HepG2 (cell line): ENCODE measurements around the gene FNDC4. TPM values are rescaled to one million over a fixed set of nuclear protein-coding genes. Genes with fewer than 3 reads are reported as not detected.

ENCODE experiments used
- GLI4 ChIP-seq: sonication (generic); formaldehyde crosslinking; IDR thresholded peaks from 2 replicates; pipeline ENCODE4 v1.5.1; 2020; ENCODE audit warnings: missing genetic modification reagents, mild to moderate bottlenecking, moderate library complexity, borderline replicate concordance
- JDP2 ChIP-seq: sonication (generic); formaldehyde crosslinking; IDR thresholded peaks from 2 replicates; pipeline ENCODE4 v1.8.1; 2022; ENCODE audit warnings: missing genetic modification reagents, borderline replicate concordance
- JUND ChIP-seq: sonication (generic); formaldehyde crosslinking; IDR thresholded peaks from 2 replicates; pipeline ENCODE4 v1.8.0; 2022; ENCODE audit warnings: mild to moderate bottlenecking, missing genetic modification reagents
- SMAD1 ChIP-seq: sonication (generic); formaldehyde crosslinking; IDR thresholded peaks from 2 replicates; pipeline ENCODE4 v1.4.0; 2020; ENCODE audit warnings: missing genetic modification reagents, low read depth, mild to moderate bottlenecking, borderline replicate concordance
- ZFP41 ChIP-seq: sonication (generic); formaldehyde crosslinking; IDR thresholded peaks from 2 replicates; pipeline ENCODE4 v1.4.0; 2020; ENCODE audit warnings: mild to moderate bottlenecking, missing genetic modification reagents, borderline replicate concordance
- ZNF263 ChIP-seq: sonication (generic); formaldehyde crosslinking; IDR thresholded peaks from 2 replicates; pipeline ENCODE4 v1.4.0; 2020; ENCODE audit warnings: missing genetic modification reagents
- ZNF883 ChIP-seq: sonication (generic); formaldehyde crosslinking; IDR thresholded peaks from 2 replicates; pipeline ENCODE4 v1.5.1; 2020; ENCODE audit warnings: mild to moderate bottlenecking, missing genetic modification reagents; ENCODE audit errors: not compliant biosample characterization
- polyA plus RNA-seq, 8 experiments: library from polyadenylated mRNA; depleted of rRNA in 3 of 8; stranded (reverse) in 7 of 8; unstranded in 1 of 8; fragments of >200 nt; fragmentation: Illumina TruSeq in 4 of 8; extraction: Trizol in 4 of 8; gene quantifications; 2 replicates each; pipeline versions ENCODE4 v1.2.1 to v1.2.3, GENCODE V29; 2011 to 2016; ENCODE audit warnings: low read depth in 4 of 8, missing spikeins in 1 of 8, mixed read lengths in 1 of 8; ENCODE audit not compliant: insufficient read depth in 1 of 8
- total RNA-seq, 5 experiments: library from RNA; depleted of rRNA; stranded (reverse); fragments of >200 nt; fragmentation: Illumina TruSeq; extraction: Trizol; gene quantifications; 2 replicates each; pipeline ENCODE4 v1.2.3, GENCODE V29; 2016; ENCODE audit warnings: low read depth in 1 of 5
- TF ChIP-seq, protein P1 (sequence below), 2 experiments: IDR thresholded peaks; 2 replicates each; pipeline ENCODE4 v1.6.1; 2011 to 2012; ENCODE audit warnings: low read length in 2 of 2, borderline replicate concordance in 1 of 2, low read depth in 1 of 2, mild to moderate bottlenecking in 1 of 2, moderate library complexity in 1 of 2
- TF ChIP-seq, protein P2 (sequence below): sonication (generic); formaldehyde crosslinking; IDR thresholded peaks from 2 replicates; pipeline ENCODE4 v1.5.1; 2020; ENCODE audit warnings: missing genetic modification reagents, mild to moderate bottlenecking, borderline replicate concordance
- TF ChIP-seq, protein P3 (sequence below): IDR thresholded peaks from 2 replicates; pipeline ENCODE4 v1.6.1; 2016; ENCODE audit warnings: low read depth, control low read depth
- TF ChIP-seq, protein P4 (sequence below): sonication (generic); formaldehyde crosslinking; IDR thresholded peaks from 2 replicates; pipeline ENCODE4 v1.5.0; 2020; ENCODE audit warnings: missing genetic modification reagents, mild to moderate bottlenecking, borderline replicate concordance
- TF ChIP-seq, protein P5 (sequence below): IDR thresholded peaks from 2 replicates; pipeline ENCODE4 v1.6.1; 2016; ENCODE audit warnings: mild to moderate bottlenecking, missing biosample characterization, missing genetic modification reagents
- TF ChIP-seq, protein P6 (sequence below): sonication (generic); formaldehyde crosslinking; IDR thresholded peaks from 2 replicates; pipeline ENCODE4 v1.5.0; 2020; ENCODE audit warnings: missing genetic modification reagents

FNDC4 gene
- total and polyA plus RNA-seq, 2 of the 13 experiments (the other 11 are each of a cell fraction or from before 2014, with no cell fraction given), result 9.0 to 17.4 TPM

DNA sequence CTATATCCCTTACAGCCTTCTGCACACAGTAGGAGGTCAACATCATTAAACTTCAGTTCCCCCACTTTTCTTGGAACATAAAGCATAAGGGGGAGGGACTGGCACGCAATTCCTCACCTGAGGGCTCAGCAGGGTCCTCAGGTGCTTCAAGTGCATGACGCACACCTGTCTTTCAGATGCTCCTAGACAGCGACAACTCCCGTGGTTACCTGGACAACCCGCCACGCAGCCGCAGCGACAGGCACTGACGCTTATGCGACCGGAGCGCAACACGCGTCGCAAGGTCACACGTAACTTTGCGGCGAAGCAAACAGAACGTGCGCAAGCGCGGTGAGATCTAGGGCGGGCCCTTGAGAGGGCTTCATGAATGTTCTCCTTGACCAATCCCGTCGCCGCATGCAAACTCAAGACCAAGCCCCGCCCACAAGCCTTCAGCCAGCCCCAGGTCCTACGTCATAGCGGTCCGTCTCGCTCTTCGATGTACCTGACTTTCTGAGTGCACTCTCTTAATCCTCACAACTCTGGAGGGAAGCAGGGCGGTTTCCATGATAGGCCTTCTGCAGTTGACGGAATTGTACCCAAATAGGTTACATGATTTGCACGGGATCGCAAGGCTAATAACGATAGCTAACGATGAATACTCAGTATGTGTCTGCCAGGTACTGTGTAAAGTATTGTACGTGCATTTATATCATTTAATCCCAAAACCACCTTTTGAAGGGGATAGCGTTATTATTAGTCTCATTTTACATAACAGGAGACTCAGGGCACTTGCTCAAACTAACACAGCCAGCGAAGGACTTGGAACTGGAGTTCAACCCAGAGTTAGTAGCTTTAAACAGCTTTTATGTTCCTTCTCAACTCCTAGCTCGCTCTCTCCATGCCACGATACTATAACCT lies 5.3 kb downstream of the FNDC4 start, which contains the start of gene IFT172 (continued):
- TF ChIP-seq, protein P1, sequence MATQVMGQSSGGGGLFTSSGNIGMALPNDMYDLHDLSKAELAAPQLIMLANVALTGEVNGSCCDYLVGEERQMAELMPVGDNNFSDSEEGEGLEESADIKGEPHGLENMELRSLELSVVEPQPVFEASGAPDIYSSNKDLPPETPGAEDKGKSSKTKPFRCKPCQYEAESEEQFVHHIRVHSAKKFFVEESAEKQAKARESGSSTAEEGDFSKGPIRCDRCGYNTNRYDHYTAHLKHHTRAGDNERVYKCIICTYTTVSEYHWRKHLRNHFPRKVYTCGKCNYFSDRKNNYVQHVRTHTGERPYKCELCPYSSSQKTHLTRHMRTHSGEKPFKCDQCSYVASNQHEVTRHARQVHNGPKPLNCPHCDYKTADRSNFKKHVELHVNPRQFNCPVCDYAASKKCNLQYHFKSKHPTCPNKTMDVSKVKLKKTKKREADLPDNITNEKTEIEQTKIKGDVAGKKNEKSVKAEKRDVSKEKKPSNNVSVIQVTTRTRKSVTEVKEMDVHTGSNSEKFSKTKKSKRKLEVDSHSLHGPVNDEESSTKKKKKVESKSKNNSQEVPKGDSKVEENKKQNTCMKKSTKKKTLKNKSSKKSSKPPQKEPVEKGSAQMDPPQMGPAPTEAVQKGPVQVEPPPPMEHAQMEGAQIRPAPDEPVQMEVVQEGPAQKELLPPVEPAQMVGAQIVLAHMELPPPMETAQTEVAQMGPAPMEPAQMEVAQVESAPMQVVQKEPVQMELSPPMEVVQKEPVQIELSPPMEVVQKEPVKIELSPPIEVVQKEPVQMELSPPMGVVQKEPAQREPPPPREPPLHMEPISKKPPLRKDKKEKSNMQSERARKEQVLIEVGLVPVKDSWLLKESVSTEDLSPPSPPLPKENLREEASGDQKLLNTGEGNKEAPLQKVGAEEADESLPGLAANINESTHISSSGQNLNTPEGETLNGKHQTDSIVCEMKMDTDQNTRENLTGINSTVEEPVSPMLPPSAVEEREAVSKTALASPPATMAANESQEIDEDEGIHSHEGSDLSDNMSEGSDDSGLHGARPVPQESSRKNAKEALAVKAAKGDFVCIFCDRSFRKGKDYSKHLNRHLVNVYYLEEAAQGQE (IDR thresholded peaks at IDR 0.05; ENCODE audit: borderline replicate concordance in 1 of 2, low read depth in 1 of 2, low read length in 2 of 2), result no peak; a peak in 1 of 4 replicates
- no peak; the same call in 1 of the 2 replicates for TF ChIP-seq ZFP41 (CRISPR knock-in tag)
- TF ChIP-seq, protein P2, sequence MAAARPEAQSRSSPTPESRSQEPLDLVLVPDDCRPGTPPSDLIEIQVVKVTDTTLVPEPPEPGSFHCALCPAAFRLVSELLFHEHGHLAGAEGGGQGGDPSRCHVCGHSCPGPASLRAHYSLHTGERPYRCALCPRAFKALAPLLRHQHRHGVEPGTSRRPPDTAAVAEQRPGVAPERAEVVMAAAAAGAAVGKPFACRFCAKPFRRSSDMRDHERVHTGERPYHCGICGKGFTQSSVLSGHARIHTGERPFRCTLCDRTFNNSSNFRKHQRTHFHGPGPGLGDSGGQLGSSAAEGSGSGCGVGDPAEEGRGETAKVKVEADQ (CRISPR knock-in tag), result no peak
- TF ChIP-seq, protein P3, sequence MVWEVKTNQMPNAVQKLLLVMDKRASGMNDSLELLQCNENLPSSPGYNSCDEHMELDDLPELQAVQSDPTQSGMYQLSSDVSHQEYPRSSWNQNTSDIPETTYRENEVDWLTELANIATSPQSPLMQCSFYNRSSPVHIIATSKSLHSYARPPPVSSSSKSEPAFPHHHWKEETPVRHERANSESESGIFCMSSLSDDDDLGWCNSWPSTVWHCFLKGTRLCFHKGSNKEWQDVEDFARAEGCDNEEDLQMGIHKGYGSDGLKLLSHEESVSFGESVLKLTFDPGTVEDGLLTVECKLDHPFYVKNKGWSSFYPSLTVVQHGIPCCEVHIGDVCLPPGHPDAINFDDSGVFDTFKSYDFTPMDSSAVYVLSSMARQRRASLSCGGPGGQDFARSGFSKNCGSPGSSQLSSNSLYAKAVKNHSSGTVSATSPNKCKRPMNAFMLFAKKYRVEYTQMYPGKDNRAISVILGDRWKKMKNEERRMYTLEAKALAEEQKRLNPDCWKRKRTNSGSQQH (CRISPR knock-in tag), result peak; percentile 94; the same call in 1 of the 2 replicates
- peak; percentile 25; the same call in 1 of the 2 replicates for TF ChIP-seq JUND (CRISPR knock-in tag)
- TF ChIP-seq, protein P4, sequence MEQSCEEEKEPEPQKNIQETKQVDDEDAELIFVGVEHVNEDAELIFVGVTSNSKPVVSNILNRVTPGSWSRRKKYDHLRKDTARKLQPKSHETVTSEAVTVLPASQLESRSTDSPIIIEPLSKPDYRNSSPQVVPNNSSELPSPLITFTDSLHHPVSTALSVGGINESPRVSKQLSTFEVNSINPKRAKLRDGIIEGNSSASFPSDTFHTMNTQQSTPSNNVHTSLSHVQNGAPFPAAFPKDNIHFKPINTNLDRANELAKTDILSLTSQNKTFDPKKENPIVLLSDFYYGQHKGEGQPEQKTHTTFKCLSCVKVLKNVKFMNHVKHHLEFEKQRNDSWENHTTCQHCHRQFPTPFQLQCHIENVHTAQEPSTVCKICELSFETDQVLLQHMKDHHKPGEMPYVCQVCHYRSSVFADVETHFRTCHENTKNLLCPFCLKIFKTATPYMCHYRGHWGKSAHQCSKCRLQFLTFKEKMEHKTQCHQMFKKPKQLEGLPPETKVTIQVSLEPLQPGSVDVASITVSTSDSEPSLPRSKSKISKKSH (CRISPR knock-in tag), result peak; percentile 93
- TF ChIP-seq, protein P5, sequence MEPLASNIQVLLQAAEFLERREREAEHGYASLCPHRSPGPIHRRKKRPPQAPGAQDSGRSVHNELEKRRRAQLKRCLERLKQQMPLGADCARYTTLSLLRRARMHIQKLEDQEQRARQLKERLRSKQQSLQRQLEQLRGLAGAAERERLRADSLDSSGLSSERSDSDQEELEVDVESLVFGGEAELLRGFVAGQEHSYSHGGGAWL (CRISPR knock-in tag), result peak; percentile 69
- no peak for TF ChIP-seq GLI4 (CRISPR knock-in tag)
- no peak for TF ChIP-seq ZNF263 (CRISPR knock-in tag)
- no peak for TF ChIP-seq JDP2 (CRISPR knock-in tag)
- TF ChIP-seq SMAD1, result 0 out of 2 replicates have a peak, but pooled peaks have one; percentile 40
- TF ChIP-seq, protein P6, sequence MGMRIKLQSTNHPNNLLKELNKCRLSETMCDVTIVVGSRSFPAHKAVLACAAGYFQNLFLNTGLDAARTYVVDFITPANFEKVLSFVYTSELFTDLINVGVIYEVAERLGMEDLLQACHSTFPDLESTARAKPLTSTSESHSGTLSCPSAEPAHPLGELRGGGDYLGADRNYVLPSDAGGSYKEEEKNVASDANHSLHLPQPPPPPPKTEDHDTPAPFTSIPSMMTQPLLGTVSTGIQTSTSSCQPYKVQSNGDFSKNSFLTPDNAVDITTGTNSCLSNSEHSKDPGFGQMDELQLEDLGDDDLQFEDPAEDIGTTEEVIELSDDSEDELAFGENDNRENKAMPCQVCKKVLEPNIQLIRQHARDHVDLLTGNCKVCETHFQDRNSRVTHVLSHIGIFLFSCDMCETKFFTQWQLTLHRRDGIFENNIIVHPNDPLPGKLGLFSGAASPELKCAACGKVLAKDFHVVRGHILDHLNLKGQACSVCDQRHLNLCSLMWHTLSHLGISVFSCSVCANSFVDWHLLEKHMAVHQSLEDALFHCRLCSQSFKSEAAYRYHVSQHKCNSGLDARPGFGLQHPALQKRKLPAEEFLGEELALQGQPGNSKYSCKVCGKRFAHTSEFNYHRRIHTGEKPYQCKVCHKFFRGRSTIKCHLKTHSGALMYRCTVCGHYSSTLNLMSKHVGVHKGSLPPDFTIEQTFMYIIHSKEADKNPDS, result no peak
- TF ChIP-seq ZNF883, result peak; percentile 69
